SH-SY5Y (cell line): ENCODE results near the gene NAA30.

Experiments used
- GATA2 ChIP-seq: IDR thresholded peaks from 2 replicates; pipeline ENCODE4 v1.6.1; 2011; ENCODE audit warnings: mild to moderate bottlenecking, low read depth, low read length
- GATA3 ChIP-seq: IDR thresholded peaks from 2 replicates; pipeline ENCODE4 v1.6.1; 2011; ENCODE audit warnings: low read depth, mild to moderate bottlenecking, low read length, moderate library complexity

DNA sequence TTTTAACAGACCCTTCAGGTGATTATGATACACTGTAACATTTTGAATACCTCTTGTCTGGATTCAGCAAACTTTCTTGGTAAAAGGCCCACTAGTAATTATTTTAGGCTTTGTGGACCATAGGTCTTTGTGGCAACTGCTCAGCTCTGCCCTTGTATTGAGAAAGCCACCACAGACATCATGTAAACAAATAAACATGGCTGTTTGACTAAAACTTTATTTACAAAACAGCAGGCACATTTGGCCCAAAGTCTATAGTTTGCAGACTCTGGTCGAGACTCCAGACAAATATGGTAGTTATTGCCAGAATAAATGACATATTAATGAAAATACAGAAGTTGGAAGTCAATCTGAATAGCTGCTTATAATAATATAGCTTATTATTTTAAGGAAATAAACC lies 18.2 kb downstream of the NAA30 start:
- TF ChIP-seq GATA3 (no peak), GATA2 (no peak)
